SW 1271 (cell line): ENCODE data around the gene USH1G.
"Not testable (repeated sequence)": the region's sequence is repeated elsewhere in the genome, so short reads cannot be mapped to it uniquely, and the experiment has no call there.

Experiments used
- DNase-seq, 2 experiments: peaks; one replicate each; lab custom pipeline; 2025; lab: John Stamatoyannopoulos, UW

Gene USH1G

DNA sequence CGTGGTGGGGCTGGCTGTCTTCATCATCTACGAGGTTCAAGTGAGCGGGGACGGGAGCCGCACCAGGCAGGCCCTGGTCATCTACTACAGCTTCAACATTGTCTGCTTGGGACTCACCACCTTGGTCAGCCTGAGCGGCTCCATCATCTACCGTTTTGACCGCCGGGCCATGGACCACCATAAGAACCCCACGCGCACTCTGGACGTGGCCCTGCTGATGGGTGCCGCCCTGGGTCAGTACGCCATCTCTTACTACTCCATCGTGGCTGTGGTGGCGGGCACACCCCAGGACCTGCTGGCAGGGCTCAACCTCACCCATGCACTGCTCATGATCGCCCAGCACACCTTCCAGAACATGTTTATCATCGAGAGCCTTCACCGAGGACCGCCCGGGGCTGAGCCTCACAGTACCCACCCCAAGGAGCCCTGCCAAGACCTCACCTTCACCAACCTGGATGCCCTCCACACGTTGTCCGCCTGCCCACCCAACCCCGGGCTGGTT, 7.5 kb upstream of the USH1G start:
- no peak for DNase-seq

DNA sequence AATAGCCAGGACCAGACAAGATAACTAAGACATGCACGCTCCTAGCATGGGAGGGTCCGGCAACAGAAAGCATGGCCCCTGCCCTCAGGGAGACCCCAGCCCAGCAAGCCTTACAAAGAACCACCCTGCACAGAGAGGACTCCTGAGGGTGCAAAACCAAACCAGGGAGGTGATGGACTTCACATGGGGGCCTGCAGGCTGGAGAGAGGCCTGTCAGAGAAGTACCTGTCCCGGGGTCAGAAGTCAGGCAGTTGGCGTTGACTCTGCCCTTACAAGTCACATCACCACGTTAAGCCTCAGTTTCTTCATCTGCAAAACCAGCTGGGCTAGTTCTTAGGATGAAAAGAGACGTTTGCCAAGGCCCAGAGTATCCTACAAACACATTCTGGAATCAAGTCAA, 5.7 kb upstream of the USH1G start:
- no peak for DNase-seq

DNA sequence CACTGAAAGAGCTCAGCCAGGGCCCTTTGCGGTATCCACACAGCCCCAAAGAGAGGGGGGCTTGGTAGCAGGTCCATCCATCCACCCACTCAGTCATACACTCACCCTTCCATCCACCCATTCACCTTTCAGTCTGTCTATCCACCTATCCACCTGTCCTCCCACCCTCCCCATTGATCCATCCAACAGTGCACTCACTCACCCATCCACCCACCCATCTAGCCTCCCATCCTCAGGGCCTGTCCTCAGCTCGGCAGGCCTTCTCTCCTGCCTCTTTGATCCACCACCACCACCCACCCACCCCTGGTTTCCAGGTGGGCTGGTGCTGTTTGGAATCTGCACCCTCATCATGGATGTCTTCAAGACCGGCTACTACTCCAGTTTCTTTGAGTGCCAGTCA, 2.2 kb upstream of the USH1G start:
- no peak for DNase-seq

DNA sequence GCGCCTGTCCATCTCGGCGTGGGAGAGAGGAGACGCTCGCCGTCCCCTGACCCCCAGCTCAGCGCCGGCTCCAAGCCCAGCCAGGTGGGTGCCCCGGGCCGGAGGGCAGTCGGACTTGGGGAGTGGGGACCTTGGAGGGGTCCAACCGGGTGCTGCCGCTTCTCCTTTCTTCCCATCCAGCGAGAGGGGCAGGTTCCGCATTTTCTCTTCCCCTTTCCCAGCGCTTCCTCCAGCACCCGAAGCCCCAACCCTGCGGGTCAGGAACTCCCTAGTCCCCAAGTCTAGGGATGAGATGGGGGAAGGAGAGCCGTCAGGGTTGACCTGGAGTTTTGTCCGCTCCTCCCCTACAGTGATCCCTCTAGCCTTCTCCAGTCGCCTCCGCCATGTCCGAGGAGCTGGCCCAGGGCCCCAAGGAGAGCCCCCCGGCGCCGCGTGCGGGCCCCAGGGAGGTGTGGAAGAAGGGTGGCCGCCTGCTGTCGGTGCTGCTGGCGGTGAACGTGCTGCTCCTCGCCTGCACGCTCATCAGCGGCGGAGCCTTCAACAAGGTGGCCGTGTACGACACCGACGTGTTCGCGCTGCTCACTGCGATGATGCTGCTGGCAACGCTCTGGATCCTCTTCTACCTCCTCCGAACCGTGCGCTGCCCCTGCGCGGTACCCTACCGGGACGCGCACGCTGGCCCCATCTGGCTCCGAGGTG, 1.3 kb upstream of the USH1G start, which contains the start of gene OTOP2:
Gene OTOP2, plus strand, starts transcription at position 24 of the 699 bp plus-strand sequence. Its CDS starts 360 bp downstream, at position 384.
- DNase-seq: no peak

DNA sequence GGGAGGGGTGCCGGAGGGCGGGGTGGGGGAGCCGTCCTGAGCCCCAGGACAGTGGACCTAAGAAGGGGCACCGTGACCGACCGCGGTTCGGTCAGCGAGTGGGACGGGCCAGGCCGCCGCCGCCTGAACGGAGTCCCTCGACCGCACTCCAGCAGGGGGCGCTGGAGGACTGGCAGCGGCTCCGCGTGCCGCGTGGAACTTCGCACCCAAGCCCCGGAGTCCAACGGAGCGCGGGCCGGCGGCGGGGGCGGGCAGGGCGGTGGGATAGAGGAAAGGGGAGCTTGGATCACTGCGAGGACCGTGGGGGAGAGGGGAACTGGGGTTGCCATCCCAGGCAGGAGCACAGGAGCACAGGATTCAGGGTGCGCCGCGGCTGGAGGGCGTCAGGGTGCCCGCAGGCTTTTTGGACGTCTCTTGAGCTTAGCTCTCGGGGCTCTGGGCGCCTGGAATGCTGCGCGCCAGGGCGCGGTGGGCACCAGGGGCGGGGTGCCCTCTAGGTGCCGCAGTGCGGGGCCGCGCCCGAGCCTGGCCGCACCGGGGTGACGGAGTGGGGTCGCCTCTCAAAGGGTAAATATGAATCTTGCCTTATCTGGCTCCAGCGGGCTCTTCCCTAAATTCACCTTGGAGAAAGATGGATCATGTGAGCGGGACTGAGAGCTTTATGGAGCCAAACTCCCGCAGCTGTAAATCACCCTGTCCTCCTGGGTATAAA, 639 bp upstream of the USH1G start:
- DNase-seq: peak in 1 of 2 experiments; percentile 31

DNA sequence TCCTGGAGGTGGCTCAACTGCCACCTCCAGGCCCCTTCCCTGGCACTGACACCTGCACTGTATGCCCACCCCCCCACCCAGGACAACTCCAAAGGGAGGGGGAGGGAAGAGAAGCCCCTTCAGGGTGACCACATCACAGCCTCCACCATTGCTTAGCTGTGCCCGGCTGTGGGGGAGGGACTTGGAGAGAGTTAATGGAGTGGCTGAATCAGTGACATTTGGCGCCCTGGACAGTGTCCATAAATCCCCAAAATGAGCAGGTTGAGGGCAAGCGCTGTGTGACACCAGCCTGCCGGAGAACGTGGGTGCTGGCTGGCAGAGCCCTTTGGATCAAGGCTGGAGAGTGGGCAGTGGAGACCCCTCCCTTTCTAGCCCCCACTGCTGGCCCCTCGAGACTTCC, 883 bp downstream of the USH1G start:
- no peak for DNase-seq

DNA sequence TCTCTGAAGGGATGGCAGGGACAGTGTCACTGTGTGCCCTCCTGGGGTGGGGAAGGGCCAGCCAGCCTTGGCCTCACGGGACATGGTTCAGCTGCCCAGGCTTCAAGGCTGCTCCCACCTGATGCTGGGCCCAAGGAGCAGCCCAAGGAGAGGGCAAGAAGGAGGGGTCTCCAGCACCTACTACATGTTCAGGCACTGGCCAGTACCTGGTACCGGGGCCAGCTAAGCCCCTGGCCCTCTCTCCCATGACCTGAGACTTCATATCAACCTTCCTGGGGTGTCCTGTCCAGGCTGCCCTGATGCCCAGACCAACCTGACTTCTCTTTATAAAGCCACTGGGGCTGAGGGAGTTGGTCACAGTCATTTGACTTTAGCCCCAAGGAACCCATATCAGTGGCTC, 1.3 kb downstream of the USH1G start:
- DNase-seq: no peak

DNA sequence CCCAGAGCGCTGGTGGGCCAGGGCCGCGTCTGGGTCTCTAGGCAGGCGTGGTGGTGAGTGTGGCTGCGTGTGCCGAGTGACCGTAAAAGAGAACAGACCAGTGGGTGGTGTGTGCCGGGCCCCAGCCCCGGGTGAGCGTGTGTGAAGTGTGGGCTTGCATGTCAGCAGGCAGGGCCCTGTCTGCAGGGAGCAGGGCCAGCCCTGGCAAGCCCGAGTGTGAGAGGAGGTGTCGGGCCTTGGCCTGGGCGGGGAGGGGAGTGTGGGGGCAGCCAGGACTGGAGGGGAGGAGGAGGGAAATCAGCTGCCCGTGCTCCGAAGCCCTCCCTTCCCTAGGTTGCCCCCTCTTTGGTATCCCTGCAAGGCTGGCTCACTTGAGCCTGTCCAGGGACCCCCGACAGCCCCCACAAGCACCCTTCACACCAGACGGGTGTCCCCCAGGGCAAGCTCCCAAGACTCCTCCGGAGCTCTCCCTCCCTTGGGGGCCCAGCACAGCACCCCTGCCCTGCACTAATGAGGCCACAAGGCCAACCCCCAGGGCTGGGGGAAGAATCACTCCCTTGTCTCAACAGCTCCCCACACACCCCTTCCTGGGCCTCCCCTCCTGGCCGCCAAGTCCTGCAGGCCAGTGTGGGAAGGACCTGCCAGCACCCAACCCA, 1.9 kb downstream of the USH1G start:
- no peak for DNase-seq

DNA sequence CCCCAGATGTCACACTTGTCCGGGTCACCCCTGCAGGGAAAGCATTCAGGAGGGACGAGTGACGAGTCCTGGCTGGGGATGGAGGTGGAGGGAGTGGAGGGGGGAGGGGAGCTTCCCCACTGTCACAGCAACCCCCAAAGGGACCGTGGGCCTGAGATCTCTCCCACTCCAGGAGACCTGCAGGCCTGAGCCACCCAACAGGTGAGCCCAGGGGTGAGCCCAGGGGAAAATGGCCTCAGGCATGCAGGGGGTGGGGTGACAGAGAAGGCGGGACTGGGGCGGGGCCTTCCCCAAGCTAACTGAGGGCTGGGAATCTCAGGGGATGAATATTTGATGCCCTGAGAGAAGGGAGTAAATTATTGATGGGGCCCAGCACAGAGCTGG, 2.4 kb downstream of the USH1G start:
- DNase-seq: no peak

DNA sequence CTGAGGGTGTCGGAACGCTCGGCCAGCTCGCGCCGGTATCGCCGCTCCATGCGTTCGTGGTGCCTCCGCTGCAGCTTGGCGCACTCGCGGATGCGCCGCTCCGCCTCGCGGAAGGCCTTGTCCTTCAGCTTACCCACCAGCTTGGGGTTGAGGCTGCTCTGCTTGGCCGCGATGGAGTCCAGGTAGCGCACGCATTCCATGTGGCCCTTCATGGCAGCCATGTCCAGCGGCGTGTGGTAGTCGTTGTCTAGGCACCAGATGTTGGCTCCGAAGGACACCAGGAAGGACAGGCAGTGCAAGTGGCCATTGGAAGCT, 2.8 kb downstream of the USH1G start:
- DNase-seq: no peak

DNA sequence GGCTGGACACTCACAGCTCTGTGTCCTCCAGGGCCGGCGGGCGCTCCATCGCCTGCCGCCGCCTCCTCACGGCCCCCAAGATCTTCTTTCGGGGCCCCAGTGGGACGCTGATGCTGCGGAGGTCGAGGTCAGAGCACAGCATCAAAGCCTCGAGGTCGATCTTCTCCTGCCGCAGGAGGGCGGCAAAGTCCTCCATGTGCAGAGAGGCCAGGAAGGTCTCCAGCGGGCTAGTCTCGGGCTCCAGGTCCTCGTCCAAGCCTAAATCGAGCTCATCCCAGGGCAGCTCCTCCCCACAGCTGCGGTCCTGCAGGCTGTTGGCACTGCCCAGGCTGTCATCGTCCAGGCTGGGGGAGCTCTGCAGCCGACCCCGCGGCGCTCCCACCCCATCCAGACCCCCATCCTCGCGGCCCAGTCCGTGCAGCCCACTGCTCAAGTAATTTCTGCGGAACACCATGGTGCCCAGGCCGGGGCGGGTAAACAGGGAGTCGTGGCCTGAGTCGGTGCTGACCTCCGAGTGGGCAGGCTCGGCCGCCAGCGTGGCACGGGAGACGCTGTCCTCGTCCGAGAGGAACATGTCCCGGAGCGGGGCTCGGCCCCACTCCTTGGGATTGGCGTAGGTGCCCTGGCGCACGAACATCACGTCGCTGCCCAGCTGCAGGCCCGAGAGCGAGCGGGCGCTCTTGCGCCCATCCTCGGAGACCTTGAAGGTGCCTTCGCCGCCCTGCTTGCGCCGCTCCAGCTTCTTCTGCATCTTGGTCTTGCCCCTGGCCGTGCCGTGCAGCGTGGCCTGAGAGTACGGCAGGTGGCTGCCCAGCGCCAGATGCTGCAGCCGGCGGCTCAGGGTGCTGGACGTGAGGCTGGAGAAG, 3.4 kb downstream of the USH1G start:
- no peak for DNase-seq

DNA sequence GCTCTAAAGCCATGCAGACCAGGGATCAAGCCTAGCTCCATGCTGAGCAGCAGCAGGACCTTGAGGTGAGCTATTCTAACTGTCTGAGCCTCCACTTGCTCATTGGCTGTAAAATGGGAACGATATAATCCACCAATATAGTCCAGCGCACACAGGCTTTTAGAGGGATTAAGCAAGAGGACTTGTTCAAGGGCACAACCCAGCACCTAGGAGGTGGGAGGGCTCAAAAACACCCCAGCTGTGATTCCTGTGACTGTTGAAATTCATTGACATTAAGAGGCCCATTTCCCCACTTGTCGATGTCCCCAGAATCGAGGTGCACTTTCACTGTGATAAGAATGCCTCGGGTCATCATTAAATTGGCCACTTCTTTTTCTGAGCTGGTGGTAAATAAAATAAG, 4.1 kb downstream of the USH1G start:
- DNase-seq: no peak

DNA sequence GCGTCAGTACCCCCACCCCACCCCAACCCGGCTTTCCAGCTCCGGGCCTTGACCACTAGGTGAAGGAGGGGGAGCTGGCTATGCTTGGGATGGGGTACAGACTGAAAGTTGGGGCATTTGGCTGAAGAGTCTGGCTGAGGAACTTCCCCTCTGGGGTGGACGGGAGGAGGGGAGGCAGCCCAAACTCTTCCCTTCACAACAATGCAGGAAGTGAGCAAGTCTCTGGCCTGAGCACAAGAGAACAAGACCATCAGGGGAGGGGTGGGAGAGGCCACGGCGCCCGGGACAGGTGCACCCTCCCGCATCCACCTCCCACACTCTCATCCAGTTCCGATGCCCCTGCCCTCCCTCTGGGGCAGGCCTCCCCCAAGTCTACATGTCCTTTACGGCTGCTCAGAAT, 5.6 kb downstream of the USH1G start:
- no peak for DNase-seq

DNA sequence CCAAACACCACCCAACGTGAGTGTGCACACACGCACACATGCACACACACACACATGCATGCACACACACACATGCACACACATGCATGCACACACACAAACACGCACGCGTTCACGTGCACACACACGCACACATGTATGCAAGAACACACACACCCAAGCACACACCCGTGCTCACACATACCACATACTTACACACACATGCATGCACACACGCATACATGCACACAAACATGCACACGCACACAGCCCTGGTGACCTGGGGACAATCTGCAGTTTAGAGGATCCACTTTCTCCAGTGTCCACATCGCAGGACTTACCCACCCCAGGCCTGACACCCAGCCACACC, 6.2 kb downstream of the USH1G start:
- no peak for DNase-seq

DNA sequence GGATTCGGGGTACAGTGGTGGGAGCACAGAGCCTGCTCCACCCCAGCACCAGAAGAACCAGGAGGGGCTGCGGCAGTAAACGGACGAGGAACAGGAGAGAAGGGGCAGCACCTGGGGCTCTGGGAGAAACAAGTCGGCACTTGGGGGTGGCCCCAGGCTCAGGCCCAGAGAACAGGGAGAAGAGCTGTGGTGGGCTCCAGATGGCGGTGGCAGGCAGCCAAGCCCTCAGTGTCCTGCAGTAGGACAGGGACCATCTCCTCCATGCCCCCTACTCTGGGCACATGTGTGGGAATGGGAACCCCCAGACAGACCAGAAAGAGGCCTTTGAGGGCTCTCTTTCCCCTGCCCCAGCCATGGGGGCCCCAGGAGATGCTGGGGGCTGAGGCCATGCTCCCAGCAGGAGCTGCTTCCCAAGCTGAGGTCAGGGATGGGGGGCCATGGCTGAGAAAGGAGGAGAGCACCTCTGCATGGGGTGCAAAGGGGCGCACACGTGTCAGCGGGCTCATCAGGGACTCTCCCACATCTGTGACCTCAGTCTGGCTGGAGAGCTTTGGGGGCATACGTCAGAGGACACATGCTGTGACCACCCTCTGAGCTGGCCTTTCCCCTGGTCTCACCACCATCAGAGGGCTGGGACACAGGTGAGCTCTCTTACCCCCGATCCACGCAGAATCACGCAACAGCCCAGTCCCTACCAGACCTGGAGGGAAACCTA, 6.8 kb downstream of the USH1G start:
- no peak for DNase-seq

DNA sequence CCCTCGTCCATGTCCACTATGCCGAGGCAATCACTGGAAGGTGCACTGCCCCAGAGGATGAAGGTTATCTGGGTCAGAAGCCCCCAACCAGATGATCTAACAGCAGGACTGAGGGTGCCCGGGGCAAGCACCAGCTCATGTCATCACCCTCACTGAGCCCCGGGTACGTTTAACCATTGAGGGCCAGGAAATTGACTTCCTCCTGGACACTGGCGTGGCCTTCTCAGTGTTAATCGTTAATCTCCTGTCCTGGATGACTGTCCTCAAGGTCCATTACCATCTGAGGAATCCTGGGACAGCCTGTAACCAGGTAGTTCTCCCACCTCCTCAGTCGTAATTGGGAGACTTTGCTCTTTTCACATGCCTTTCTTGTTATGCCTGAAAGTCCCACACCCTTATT, 11.6 kb downstream of the USH1G start:
- DNase-seq: not testable (repeated sequence)

DNA sequence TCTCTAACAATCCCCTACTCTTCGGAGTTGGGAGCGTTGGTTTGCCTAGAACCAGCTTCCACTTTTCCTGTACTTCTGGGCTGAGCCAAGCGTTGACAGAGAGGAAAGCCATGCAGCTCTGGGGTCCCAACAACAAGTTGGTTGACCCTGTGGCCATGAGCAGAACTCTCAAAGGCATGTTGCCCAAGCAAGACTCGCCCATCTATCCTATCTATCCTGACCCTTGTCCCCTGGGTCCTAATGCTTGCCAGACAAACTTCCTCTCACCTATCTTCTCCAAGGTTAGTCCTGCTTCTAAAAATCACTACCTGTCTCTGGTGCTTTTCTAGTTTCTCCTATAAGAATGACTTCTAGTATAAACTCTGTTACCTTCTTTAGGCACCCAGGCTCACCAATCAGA, 14.0 kb downstream of the USH1G start:
- DNase-seq: not testable (repeated sequence)

DNA sequence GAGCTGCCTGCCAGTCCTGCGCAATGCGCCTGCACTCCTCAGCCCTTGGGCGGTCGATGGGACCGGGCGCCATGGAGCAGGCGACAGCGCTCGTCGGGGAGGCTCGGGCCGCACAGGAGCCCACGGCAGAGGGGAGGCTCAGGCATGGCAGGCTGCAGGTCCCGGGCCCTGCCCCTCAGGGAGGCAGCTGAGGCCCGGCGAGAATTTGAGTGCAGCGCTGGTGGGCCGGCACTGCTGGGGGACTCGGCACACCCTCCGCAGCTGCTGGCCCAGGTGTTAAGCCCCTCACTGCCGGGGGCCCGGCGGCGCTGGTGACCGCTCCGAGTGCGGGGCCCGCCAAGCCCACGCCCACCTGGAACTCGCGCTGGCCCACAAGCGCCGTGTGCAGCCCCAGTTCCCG, 16.0 kb downstream of the USH1G start:
- DNase-seq: no peak

DNA sequence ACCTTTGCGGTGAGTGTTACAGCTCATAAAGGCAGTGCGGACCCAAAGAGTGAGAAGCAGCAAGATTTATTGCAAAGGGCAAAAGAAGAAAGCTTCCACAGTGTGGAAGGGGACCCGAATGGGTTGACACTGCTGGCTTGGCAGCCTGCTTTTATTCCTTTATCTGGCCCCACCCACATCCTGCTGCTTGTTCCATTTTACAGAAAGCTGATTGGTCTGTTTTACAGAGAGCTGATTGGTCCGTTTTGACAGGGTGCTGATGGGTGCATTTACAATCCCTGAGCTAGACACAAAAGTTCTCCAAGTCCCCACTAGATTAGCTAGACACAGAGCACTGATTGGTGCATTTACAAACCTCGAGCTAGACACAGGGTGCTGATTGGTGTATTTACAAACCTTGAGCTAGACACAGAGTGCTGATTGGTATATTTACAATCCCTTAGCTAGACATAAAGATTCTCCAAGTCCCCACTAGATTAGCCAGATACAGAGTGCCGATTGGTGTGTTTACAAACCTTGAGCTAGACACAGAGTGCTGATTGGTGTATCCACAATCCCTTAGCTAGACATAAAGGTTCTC, 16.8 kb downstream of the USH1G start:
- not testable (repeated sequence) for DNase-seq

DNA sequence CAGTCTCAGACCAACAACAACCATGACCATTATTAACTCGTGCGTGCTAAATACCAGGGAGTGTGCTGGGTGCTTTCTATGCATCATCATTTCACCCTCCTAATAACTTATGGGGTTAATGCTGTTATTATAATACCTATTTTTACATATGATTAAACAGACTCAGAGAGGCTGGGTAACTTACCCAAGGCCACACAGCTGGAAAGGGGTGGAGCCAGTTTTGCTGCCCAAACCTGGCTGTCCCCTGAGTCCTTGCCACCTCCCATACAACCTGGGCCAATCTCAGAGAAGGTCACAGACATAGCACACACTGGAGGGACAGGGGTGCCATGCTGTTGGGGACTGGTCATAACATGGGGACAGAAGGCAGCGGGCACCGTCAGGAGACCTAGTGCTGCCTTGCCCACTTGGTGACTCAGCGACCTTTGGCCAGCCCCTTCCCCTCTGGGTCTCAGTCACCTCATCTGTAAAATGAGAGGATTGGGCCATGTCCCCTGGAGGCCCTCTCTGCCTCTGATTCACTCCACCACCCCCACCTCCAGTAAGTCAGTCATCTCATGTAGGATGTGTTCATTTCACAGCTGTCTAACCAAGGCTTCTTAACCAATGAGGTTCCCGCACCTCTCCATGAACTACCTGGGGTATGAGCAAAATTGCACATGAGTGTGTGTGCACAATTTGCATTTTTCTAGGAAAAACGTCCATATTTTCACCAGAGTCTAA, 18.2 kb downstream of the USH1G start:
- no peak for DNase-seq

DNA sequence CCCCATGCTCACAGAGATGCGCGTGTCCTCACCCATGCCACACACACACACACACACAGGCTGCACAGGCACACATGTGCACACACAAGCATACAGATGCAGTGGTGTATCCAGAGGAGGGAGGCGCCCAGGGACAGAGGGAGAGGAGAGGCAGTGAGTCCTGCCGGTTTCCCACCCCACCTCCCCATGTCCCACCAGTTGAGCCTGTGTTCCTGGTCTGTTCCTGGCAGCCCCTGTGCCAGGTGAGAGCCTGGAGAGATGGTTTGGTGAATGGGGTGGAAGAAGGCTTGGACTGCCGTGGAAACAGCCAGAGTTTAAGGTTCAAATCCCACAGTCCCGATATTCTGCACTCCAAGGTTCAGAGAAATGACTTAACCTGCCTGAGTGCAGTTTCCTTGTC, 19.4 kb downstream of the USH1G start:
- DNase-seq: no peak
